Measurements from ENCODE around the gene TMEM140.

The TMEM140 gene

GRCh38 chr7:135181929-135182678 lies 34.2 kb downstream of the TMEM140 start:
- no peak for TF ChIP-seq CTCF (IDR thresholded peaks at IDR 0.05; ENCODE audit: low read depth, low read length)
- H3K4me3 ChIP-seq (ENCODE audit: low read depth, low read length): no peak overlapping the region

DNA sequence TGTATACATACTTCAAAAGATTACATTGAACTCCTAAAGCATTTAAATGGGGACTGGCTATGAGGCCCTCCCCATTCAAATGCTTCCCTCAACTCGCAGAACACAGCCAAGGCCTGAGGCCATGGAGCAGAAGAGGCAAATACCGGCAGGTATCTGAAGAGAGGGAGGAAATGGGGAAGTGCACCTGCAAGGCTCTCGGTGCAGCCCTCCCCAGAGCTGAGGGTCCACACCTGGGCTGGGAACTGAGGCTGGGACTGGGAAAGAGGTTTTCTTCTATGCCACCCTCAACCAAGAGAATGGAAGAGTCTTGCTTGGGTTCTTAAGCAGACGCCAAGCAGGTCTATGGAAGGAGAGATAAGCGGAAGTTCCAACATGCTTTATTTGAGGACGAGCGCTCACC lies 35.6 kb downstream of the TMEM140 start:
- no peak for TF ChIP-seq CTCF (IDR thresholded peaks at IDR 0.05; ENCODE audit: low read depth, low read length)

GRCh38 chr7:135184254-135184841 lies 36.5 kb downstream of the TMEM140 start:
- no peak for TF ChIP-seq CTCF (IDR thresholded peaks at IDR 0.05; ENCODE audit: low read depth, low read length)
- H3K4me3 ChIP-seq (ENCODE audit: low read depth, low read length): no peak overlapping the region

More for the DNA sequence above, 35.6 kb downstream of the TMEM140 start:
- H3K4me3 ChIP-seq (ENCODE audit: low read depth, low read length): no peak overlapping the region

DNA sequence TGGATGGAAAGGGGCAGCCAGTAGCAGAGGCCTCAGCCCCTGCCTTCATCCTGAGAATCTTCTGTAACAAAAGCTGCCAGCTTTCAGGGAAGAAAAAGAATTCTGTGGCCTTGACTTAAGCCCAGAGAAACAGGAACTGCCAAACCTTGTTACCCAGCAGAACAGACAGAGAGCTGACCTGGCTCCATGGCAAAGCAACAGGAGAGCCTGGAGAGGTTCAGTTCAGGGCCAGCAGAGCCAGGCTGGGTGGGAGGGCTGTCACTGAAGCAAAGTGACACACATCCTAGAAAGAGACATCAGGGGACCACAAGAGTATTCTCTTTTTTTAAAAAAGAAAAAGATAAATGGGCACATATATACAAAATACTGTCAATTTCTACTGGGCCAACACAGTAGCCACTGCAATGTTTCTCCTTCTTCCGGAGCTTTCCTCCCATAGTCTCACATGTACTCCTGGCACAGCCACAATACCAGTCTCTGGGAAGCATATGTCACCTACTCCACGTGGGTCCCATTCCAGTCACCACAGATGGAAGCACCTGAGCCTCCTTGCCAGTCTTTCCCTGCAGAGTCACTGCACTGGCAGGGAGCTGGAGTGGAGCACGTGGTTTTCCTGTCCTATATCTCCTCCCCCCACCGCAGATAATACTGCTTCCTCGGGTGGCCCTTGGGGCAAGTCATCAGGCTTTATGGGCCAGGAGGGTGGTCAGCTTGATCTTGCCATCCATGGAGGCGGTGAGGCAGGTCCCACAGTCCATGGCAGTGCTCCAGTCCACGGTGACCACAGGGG lies 37.8 kb downstream of the TMEM140 start:
- no peak overlapping the region for H3K4me3 ChIP-seq (ENCODE audit: low read depth, low read length)
- no peak for TF ChIP-seq CTCF (IDR thresholded peaks at IDR 0.05; ENCODE audit: low read depth, low read length)

GRCh38 chr7:135186261-135186540 lies 38.3 kb downstream of the TMEM140 start:
- TF ChIP-seq CTCF (IDR thresholded peaks at IDR 0.05; ENCODE audit: low read depth, low read length): no peak
- no peak overlapping the region for H3K4me3 ChIP-seq (ENCODE audit: low read depth, low read length)

DNA sequence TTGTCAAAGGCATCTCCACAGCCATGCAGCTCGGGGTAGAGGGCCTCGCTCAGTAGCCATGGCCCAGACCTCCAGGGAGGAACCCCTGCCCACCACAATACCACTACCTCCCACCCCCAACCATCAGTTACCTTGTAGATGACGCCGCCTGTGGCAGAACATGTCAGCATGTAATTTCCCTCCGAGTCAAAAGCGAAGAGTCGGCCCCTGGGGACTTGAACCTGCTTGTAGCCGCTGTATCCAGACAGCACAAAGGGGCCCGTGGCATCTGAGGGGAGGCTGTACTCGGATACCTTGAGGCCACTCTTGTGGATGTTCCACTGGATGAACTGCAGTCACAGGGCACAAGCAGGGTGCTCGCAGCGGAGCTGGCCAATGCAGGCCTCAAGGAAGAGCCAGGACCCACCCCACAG lies 39.0 kb downstream of the TMEM140 start:
- H3K4me3 ChIP-seq (ENCODE audit: low read depth, low read length): no peak overlapping the region
- no peak for TF ChIP-seq CTCF (IDR thresholded peaks at IDR 0.05; ENCODE audit: low read depth, low read length)

All from WI38 (cell line).